ENCODE results near the gene CAND1. TPM values are rescaled to one million over a fixed set of nuclear protein-coding genes. Genes with fewer than 3 reads are reported as not detected.

CAND1 gene
- 100 to 1,000 TPM; 216 to 221 TPM for total RNA-seq

DNA sequence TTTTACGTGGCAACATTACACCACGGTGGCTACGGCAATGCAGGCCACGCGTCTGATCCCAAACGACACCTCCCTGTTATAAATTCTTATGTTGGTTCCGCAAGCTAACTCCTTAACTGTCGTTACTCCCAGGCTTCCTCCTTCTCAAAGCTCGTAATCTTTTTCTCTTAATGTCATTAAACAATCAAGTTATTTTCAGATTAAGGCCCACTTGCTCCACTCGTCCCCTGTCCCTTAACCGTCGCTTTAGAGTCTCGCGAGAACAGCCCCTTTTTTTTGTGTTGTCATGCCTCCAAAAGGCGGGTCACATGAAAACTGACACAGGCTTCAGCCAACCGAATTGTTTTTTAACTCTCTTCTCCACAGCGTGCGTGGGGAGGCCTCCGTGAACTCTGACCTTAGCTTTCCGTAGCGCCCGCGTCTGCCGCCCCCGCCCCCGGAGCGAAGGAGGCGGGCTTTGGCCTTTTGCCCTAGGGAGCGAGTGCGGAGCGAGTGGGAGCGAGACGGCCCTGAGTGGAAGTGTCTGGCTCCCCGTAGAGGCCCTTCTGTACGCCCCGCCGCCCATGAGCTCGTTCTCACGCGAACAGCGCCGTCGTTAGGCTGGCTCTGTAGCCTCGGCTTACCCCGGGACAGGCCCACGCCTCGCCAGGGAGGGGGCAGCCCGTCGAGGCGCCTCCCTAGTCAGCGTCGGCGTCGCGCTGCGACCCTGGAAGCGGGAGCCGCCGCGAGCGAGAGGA is at the start of gene CAND1:
Gene CAND1 (plus strand): TSS at position 463 of the 737 bp plus-strand sequence. CDS start 360 bp downstream, outside the sequence.
- peaks cover 34% of the 10 kb centered on the region for H3K4me1 Mint-ChIP-seq (ENCODE audit: low read depth)
- ATAC-seq, result peak; percentile 82
- no peaks in the 10 kb centered on the region for H3K27me3 Mint-ChIP-seq
- H3K4me3 Mint-ChIP-seq, result peak within 1 kb of the TSS; percentile 93
- peak; percentile 97 for DNase-seq
- peaks cover 21% of the 10 kb centered on the region for H3K36me3 Mint-ChIP-seq (ENCODE audit: low read depth)
- peaks cover 2% of the 10 kb centered on the region for H3K9me3 Mint-ChIP-seq
- intact Hi-C loops (cut with micrococcal nuclease), result no loop called here
- CTCF ChIA-PET, result interaction anchor here (0.9 to 2.4 kb wide), 5 partner anchors 9 to 674 kb away, joined by 3 to 11 read pairs (median 3); no protein-coding TSS in a partner anchor
- H3K27ac Mint-ChIP-seq, result peak within 1 kb of the TSS; percentile 100
- TF ChIP-seq CTCF (IDR thresholded peaks at IDR 0.05), result no peak
- POLR2A ChIA-PET, result interaction anchor here (0.6 to 2.1 kb wide), 16 partner anchors 8 to 696 kb away, joined by 3 to 10 read pairs (median 4); partner anchors contain the start of gene DYRK2

GRCh38 chr12:67220065-67220464 is 49.1 kb upstream of the CAND1 start:
- TF ChIP-seq CTCF (IDR thresholded peaks at IDR 0.05), result no peak
- Mint-ChIP-seq H3K9me3 (no peaks in the 10 kb centered on the region), H3K36me3 (ENCODE audit: low read depth) (no peaks in the 10 kb centered on the region), H3K4me3 (no peak overlapping the region), H3K27me3 (peaks cover 4% of the 10 kb centered on the region), H3K4me1 (ENCODE audit: low read depth) (no peaks in the 10 kb centered on the region), H3K27ac (no peak overlapping the region)
- CTCF ChIA-PET, result no interaction called here
- DNase-seq (no peak), ATAC-seq (no peak)
- intact Hi-C loops (cut with micrococcal nuclease), result no loop called here
- POLR2A ChIA-PET, result no interaction called here

GRCh38 chr12:67222302-67222701 is 46.9 kb upstream of the CAND1 start:
- Mint-ChIP-seq H3K27me3 (peaks cover 2% of the 10 kb centered on the region), H3K9me3 (no peaks in the 10 kb centered on the region), H3K4me1 (ENCODE audit: low read depth) (no peaks in the 10 kb centered on the region), H3K4me3 (no peak overlapping the region), H3K27ac (no peak overlapping the region), H3K36me3 (ENCODE audit: low read depth) (no peaks in the 10 kb centered on the region)
- intact Hi-C loops (cut with micrococcal nuclease), result no loop called here
- TF ChIP-seq CTCF (IDR thresholded peaks at IDR 0.05), result no peak
- ATAC-seq (no peak), DNase-seq (no peak)
- ChIA-PET CTCF (interaction anchor here (0.7 to 1.0 kb wide), 2 partner anchors 20 to 61 kb away, joined by 3 read pairs; no protein-coding TSS in a partner anchor), POLR2A (no interaction called here)

GRCh38 chr12:67223225-67223624 is 45.9 kb upstream of the CAND1 start:
- H3K27me3 Mint-ChIP-seq, result no peaks in the 10 kb centered on the region
- H3K4me1 Mint-ChIP-seq (ENCODE audit: low read depth), result no peaks in the 10 kb centered on the region
- no peaks in the 10 kb centered on the region for H3K9me3 Mint-ChIP-seq
- DNase-seq, result no peak
- TF ChIP-seq CTCF (IDR thresholded peaks at IDR 0.05), result no peak
- intact Hi-C loops (cut with micrococcal nuclease), result no loop called here
- ChIA-PET CTCF (no interaction called here), POLR2A (no interaction called here)
- H3K27ac Mint-ChIP-seq, result no peak overlapping the region
- H3K4me3 Mint-ChIP-seq, result no peak overlapping the region
- no peak for ATAC-seq
- H3K36me3 Mint-ChIP-seq (ENCODE audit: low read depth), result no peaks in the 10 kb centered on the region

DNA sequence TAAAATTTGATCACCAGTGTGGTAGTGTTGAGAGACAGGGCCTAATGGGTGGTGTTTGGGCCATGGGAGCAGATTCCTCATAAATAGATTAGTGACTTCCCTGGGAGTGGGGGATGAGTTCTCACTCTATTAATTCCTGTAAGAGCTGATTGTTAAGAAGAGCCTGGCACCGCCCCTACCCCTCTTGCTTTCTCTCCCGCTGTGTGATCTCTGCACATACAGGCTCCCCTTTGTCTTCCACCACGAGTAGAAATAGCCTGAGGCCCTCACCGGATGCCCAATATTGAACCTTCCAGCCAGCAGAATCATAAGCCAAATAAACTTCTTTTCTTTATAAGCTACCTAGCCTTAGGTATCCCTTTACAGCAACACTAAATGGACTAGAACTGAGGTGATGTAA is 31.9 kb upstream of the CAND1 start:
- no peak overlapping the region for H3K4me3 Mint-ChIP-seq
- H3K27me3 Mint-ChIP-seq, result peaks cover 7% of the 10 kb centered on the region
- DNase-seq (no peak), ATAC-seq (no peak)
- H3K4me1 Mint-ChIP-seq (ENCODE audit: low read depth), result no peaks in the 10 kb centered on the region
- POLR2A ChIA-PET, result no interaction called here
- no peak overlapping the region for H3K27ac Mint-ChIP-seq
- intact Hi-C loops (cut with micrococcal nuclease), result no loop called here
- H3K36me3 Mint-ChIP-seq (ENCODE audit: low read depth), result peaks cover 2% of the 10 kb centered on the region
- H3K9me3 Mint-ChIP-seq, result no peaks in the 10 kb centered on the region
- no peak for TF ChIP-seq CTCF (IDR thresholded peaks at IDR 0.05)
- CTCF ChIA-PET, result no interaction called here

All from activated CD8-positive, alpha-beta T cell treated with anti-CD3 and anti-CD28 coated beads for 36 hours (primary cell).